Upper lobe of right lung (tissue), 1 donor: ENCODE measurements around the gene MED12L. TPM values are rescaled to one million over a fixed set of nuclear protein-coding genes. Genes with fewer than 3 reads are reported as not detected.

Source experiments
- ATAC-seq: fragments of 200-7000 bp; cut with Tn5 transposase; one replicate; pipeline ENCODE4 v1.9.1; 2020; ENCODE audit warnings: mild to moderate bottlenecking, moderate library complexity
- DNase-seq: peaks from one replicate; pipeline ENCODE4 v3.0.0-alpha.2; 2020
- H3K27ac ChIP-seq: fragments of 200-600 bp; one replicate; pipeline ENCODE4 v1.8.0; 2022
- H3K27me3 ChIP-seq: fragments of 200-600 bp; one replicate; pipeline ENCODE4 v1.8.0; 2022; ENCODE audit warnings: mild to moderate bottlenecking
- H3K36me3 ChIP-seq: fragments of 200-600 bp; one replicate; pipeline ENCODE4 v1.8.0; 2022
- H3K4me1 ChIP-seq: fragments of 200-600 bp; one replicate; pipeline ENCODE4 v1.8.0; 2022
- H3K4me3 ChIP-seq: fragments of 200-600 bp; one replicate; pipeline ENCODE4 v1.8.0; 2022; ENCODE audit warnings: mild to moderate bottlenecking
- H3K9me3 ChIP-seq: fragments of 200-600 bp; one replicate; pipeline ENCODE4 v1.8.0; 2022
- intact Hi-C: fragments of 100-400 bp; cut with DNase I; formaldehyde crosslinking; loops from one replicate; pipeline ENCODE4 v1.11.0; 2022
- total RNA-seq: library from RNA; stranded (reverse); fragmentation: NEBNext Ultra II Directional; extraction: Animal tissue kit (Norgen Biotek cat#: 25700); gene quantifications from one replicate; pipeline ENCODE4 v1.2.1, GENCODE V29; 2021
- TF ChIP-seq, protein P1 (sequence below): fragments of 200-600 bp; IDR thresholded peaks from one replicate; pipeline ENCODE4 v1.8.0; 2022; ENCODE audit warnings: antibody characterized with exemption
- donor health status: DM: no; HTN: yes; CAD: no; lungs with severe emphysema.

The MED12L gene
- total RNA-seq, 1 donor from 2014 or later, result 0.69 TPM

DNA sequence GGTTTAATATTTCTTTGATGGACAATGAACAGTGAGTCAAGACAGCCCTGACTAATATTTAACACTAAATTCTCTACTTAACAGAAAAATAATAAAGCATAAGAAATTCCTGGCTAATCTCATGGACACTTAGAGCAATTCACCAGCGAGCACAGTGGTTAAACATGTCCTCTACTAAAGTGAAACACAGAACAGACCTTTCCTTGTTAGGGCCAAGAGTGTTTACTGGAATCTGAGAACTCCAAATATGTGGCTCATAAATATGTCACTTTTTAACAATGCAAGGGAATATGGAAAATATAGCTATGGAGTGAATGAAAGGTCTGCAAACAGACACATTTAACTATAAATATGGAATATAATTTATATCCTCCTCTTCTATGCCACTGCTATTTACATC, 394.0 kb downstream of the MED12L start:
- Histone ChIP-seq H3K4me3 (no peak overlapping the region), H3K27me3 (no peaks in the 10 kb centered on the region), H3K4me1 (no peaks in the 10 kb centered on the region), H3K36me3 (no peaks in the 10 kb centered on the region), H3K9me3 (peaks cover 6% of the 10 kb centered on the region), H3K27ac (no peak overlapping the region)
- ATAC-seq, result no peak
- TF ChIP-seq, protein P1, sequence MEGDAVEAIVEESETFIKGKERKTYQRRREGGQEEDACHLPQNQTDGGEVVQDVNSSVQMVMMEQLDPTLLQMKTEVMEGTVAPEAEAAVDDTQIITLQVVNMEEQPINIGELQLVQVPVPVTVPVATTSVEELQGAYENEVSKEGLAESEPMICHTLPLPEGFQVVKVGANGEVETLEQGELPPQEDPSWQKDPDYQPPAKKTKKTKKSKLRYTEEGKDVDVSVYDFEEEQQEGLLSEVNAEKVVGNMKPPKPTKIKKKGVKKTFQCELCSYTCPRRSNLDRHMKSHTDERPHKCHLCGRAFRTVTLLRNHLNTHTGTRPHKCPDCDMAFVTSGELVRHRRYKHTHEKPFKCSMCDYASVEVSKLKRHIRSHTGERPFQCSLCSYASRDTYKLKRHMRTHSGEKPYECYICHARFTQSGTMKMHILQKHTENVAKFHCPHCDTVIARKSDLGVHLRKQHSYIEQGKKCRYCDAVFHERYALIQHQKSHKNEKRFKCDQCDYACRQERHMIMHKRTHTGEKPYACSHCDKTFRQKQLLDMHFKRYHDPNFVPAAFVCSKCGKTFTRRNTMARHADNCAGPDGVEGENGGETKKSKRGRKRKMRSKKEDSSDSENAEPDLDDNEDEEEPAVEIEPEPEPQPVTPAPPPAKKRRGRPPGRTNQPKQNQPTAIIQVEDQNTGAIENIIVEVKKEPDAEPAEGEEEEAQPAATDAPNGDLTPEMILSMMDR, result no peak
- intact Hi-C loops, result no loop called here
- no peak for DNase-seq

DNA sequence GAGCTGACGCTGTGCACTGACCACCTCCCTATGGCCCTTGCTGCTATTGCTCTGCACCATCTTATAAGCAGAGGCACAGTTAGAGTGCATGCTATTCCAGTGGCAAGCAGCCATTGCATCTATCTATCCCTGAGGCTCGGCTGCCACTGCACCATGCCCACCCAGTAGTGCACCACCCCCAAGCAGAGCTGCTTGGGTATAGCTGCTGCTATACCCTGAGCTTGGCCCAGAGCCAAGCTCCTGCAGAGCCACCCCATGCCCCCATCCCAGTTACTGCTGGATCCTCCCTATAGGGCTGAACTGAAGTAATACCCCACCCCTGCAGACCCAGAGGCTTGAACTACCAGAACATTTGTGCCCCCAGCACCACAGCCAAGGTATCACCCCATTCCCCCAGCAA, 395.0 kb downstream of the MED12L start:
- Histone ChIP-seq H3K27ac (no peak overlapping the region), H3K36me3 (no peaks in the 10 kb centered on the region), H3K9me3 (peaks cover 6% of the 10 kb centered on the region), H3K4me3 (no peak overlapping the region), H3K27me3 (no peaks in the 10 kb centered on the region), H3K4me1 (no peaks in the 10 kb centered on the region)
- TF ChIP-seq, protein P1, result no peak
- no peak for DNase-seq
- no peak for ATAC-seq
- intact Hi-C loops, result no loop called here

DNA sequence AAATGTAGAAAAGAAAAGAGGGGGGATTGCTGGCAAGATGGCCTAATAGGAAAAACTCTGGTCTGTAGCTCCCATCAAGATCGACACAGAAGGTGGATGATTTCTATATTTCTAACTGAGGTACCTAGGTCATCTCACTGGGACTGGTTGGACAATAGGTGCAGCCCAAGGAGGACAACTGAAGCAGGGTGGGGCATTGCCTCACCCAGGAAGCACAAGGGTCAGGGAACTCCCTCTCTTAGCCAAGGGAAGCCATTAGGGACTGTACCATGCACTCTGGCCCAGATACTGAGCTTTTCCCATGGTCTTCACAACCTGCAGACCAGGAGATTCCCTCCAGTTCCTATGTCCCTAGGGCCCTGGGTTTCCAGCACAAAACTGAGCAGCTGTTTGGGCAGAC, 398.0 kb downstream of the MED12L start:
- DNase-seq (no peak), ATAC-seq (no peak)
- no peak overlapping the region for H3K4me3 ChIP-seq
- peaks cover 6% of the 10 kb centered on the region for H3K9me3 ChIP-seq
- H3K36me3 ChIP-seq, result no peaks in the 10 kb centered on the region
- H3K4me1 ChIP-seq, result no peaks in the 10 kb centered on the region
- H3K27me3 ChIP-seq, result no peaks in the 10 kb centered on the region
- TF ChIP-seq, protein P1, result no peak
- no peak overlapping the region for H3K27ac ChIP-seq
- intact Hi-C loops, result no loop called here

DNA sequence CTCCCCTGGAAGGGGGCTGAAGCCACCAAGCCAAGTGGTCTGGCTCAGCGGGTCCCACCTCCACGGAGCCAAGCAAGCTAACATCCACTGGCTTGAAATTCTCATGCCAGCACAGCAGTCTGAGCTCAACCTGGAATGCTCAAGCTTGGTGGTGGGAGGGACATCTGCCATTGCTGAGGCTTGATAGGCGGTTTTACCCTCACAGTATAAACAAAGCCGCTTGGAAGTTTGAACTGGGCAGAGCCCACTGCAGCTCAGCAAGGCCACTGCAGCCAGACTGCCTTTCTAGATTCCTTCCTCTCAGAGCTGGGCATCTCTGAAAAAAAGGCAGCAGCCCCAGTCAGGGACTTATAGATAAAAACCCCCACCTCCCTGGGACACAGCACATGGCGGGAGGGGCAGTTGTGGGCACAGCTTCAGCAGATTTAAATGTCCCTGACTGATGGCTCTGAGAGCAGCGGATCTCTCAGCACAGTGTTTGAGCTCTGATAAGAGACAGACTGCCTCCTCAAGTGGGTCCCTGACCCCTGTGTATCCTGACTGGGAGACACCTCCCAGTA, 398.6 kb downstream of the MED12L start:
- DNase-seq (no peak), ATAC-seq (no peak)
- TF ChIP-seq, protein P1, result no peak
- no peak overlapping the region for H3K27ac ChIP-seq
- intact Hi-C loops, result no loop called here
- no peaks in the 10 kb centered on the region for H3K27me3 ChIP-seq
- peaks cover 6% of the 10 kb centered on the region for H3K9me3 ChIP-seq
- no peaks in the 10 kb centered on the region for H3K36me3 ChIP-seq
- H3K4me3 ChIP-seq, result no peak overlapping the region
- no peaks in the 10 kb centered on the region for H3K4me1 ChIP-seq

Other genes starting within 250 kb of the MED12L start
- gene MINDY4B, start 180.2 kb upstream of the MED12L start, total RNA-seq, result not detected
- not detected for gene CLRN1, start 112.9 kb upstream of the MED12L start, total RNA-seq
- 3.2 TPM for gene GPR171, start 117.6 kb downstream of the MED12L start, total RNA-seq
- 7.2 TPM for gene P2RY14, start 192.9 kb downstream of the MED12L start, total RNA-seq
- gene GPR87, start 231.2 kb downstream of the MED12L start, total RNA-seq, result 0.67 TPM
- 8.2 TPM for gene P2RY13, start 243.9 kb downstream of the MED12L start, total RNA-seq